ENCODE data around the gene RDM1.

The RDM1 gene

DNA sequence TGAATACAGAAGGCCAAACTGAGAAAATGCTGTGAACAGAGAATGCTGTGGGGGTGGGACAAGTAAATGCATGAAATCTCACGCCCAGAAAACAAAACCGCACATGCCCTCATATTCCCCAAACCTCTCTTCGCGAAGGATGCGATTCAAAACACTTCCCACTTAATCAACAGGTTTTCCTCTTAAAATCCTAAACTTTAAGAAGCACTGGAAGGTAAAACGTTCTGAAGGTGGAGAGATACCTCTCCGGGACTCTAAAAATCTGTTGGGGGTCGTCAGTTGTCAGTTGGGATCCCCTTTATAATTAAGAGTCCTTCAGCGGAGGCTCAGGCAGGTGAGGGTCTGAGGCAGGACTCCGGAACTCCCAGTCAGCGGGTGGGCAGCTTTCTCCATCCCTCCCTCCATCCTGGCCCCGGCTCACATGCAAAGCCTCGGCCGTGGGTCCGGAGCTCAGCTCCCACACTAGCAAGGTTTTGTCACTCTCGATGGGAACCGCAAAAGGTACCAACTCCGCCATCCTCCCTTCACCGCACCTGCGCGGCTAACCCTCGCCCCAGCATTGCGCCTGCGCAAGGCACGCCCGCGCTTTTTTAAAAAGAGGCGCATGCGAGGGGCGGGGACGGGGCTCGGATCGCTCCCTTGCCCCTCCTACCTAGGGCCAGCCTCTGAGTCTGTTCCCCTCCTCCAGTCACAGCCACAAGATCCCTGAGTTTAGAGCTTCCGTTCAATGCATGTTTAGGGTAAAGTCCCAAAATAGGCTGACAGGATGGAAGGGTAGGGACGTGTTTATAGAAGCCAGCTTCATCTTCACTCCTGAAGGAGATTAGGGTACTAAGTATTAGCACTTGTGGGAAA is at the start of gene RDM1:
Gene RDM1, minus strand, starts transcription at position 563 of the 855 bp plus-strand sequence. Its CDS starts 46 bp downstream, at position 517.
- TF ChIP-seq, protein P1, sequence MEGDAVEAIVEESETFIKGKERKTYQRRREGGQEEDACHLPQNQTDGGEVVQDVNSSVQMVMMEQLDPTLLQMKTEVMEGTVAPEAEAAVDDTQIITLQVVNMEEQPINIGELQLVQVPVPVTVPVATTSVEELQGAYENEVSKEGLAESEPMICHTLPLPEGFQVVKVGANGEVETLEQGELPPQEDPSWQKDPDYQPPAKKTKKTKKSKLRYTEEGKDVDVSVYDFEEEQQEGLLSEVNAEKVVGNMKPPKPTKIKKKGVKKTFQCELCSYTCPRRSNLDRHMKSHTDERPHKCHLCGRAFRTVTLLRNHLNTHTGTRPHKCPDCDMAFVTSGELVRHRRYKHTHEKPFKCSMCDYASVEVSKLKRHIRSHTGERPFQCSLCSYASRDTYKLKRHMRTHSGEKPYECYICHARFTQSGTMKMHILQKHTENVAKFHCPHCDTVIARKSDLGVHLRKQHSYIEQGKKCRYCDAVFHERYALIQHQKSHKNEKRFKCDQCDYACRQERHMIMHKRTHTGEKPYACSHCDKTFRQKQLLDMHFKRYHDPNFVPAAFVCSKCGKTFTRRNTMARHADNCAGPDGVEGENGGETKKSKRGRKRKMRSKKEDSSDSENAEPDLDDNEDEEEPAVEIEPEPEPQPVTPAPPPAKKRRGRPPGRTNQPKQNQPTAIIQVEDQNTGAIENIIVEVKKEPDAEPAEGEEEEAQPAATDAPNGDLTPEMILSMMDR (IDR thresholded peaks at IDR 0.05; ENCODE audit: extremely low read depth, missing control alignments) = no peak
- peak; percentile 90 for DNase-seq (ENCODE audit: low spot score)

DNA sequence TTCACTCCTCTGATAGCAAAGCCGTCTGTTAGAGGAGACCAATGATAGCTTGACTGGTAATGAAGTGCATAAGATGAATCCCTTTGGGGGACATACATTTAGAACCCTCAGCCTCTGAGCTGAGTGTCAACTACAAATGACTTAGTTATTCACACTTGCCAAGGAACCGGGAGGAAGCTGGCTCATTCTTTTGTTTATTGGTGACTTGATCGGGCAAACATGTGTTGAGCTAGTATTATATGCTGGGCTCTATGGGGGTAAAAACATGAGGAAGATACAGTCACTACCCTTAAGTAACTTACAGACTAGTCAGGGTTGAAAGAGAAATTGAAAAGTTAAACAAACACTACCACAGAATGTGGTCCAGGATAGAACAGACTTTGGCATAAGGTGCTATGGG is 47.8 kb upstream of the RDM1 start:
- DNase-seq (ENCODE audit: low spot score) = no peak
- TF ChIP-seq, protein P1 (IDR thresholded peaks at IDR 0.05; ENCODE audit: extremely low read depth, missing control alignments) = no peak

- TF ChIP-seq, protein P1 (IDR thresholded peaks at IDR 0.05; ENCODE audit: extremely low read depth, missing control alignments) = no peak
- DNase-seq (ENCODE audit: low spot score) = no peak
Observed at GRCh38 chr17:35977509-35977908, 46.9 kb upstream of the RDM1 start.

DNA sequence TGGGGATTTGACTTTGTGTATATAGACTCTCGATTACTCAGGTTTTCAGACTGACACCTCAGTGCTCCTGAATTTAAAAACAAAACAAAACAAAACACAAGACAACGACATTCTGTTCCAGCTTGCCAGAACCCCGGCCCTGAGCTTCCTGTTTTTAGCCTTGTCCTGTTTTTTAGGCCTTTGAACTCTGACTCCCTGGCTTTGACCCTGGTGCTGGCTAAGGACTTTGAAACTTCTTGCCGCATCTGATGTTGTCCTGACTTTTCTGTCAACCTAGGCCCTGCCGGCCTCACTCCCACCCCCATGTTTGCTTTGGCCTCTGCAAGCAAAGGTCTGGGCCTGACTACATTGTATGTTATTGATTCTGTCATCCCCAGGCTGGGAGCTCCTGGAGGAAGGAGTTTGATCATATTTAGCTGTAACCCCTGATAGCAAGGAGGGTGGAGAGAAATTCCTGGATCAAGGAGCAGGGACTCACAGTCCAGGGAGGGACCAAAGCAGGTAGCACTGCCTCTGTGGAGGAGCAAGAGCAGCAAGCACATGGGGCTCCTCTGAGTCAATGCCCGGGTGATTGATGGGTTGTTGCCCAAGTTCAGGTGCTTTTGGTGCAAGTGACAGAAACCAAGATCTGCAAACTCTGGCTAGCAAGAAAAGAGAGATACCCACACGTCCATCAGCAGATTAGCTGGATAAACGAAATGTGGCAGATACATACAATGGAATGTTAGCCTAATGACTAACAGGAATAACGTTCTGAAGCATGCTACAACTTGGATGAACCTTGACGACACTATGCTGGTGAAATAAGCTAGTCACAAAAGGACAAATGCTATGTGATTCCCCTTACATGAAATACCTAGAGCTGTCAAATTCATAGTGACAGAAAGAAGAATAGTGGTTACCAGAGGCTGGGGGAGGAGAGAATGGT is 43.0 kb upstream of the RDM1 start:
- no peak for DNase-seq (ENCODE audit: low spot score)
- TF ChIP-seq, protein P1 (IDR thresholded peaks at IDR 0.05; ENCODE audit: extremely low read depth, missing control alignments) = no peak

- TF ChIP-seq, protein P1 (IDR thresholded peaks at IDR 0.05; ENCODE audit: extremely low read depth, missing control alignments) = no peak
- DNase-seq (ENCODE audit: low spot score) = no peak
Observed at GRCh38 chr17:35972945-35973332, 42.4 kb upstream of the RDM1 start.

DNA sequence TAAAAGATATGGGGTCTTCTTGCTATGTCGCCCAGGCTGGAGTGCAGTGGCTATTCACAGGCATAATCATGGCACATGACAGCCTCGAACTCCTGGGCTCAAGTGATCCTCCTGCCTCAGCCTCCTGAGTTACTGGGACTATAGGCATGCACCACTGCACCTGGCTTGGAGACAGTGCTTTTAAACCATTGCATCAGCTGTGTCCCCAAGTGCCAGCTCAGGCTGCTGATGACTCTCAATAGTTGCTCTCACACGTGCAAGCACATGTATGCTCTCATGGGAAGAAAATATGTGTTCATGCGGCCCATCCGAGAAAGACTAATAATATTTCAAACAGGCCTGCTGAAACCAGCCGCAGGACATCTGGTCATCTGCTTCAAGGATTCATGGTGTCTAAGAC is 42.0 kb upstream of the RDM1 start:
- TF ChIP-seq, protein P1 (IDR thresholded peaks at IDR 0.05; ENCODE audit: extremely low read depth, missing control alignments) = no peak

DNA sequence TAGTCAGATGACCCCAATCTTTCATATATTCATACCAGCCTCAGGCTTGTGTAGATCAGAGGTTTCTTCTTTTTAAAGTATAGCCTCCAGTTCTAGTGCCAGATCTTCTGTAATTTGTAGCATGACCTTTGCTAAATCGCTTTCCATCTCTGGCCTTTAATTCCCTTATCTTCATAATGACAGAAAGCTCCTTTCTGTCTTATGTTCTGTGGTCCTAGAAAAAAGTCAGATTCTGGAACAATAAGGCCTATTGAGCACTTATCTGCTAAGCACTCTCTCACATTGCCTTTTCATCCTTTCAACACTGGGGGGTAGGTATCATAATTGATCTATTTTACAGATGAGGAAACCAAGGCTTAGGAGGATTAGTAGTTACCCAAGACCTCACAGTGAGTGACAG is 41.5 kb upstream of the RDM1 start:
- TF ChIP-seq, protein P1 (IDR thresholded peaks at IDR 0.05; ENCODE audit: extremely low read depth, missing control alignments) = no peak

More for the DNA sequence above, 42.0 kb upstream of the RDM1 start:
- DNase-seq (ENCODE audit: low spot score) = no peak

More for the DNA sequence above, 41.5 kb upstream of the RDM1 start:
- no peak for DNase-seq (ENCODE audit: low spot score)
